ENCODE results near the gene GRK2. TPM values are rescaled to one million over a fixed set of nuclear protein-coding genes. Genes with fewer than 3 reads are reported as not detected.

GRK2 gene
- total and polyA plus RNA-seq, 2 donors (not counting 1 experiment from before 2014, with no cell fraction given), result 294 to 534 TPM

GRCh38 chr11:67309166-67309565 lies 42.9 kb downstream of the GRK2 start:
- no peak for DNase-seq
- Mint-ChIP-seq H3K27me3 (no peaks in the 10 kb centered on the region), H3K4me1 (peaks cover 14% of the 10 kb centered on the region), H3K27ac (peak overlapping the region; percentile 15), H3K4me3 (no peak overlapping the region), H3K9me3 (ENCODE audit: insufficient read depth) (no peaks in the 10 kb centered on the region)
- TF ChIP-seq EZH2 (IDR thresholded peaks at IDR 0.05; ENCODE audit: borderline replicate concordance, insufficient read depth, low read depth, low read length, poor library complexity, severe bottlenecking), result no peak
- H3K27ac ChIP-seq (ENCODE audit: low read length in 2 of 2), result no peak overlapping the region
- no peaks in the 10 kb centered on the region for H3K9me3 ChIP-seq (ENCODE audit: control extremely low read depth in 1 of 3, control insufficient read depth in 2 of 3, insufficient read depth in 1 of 3, low read length in 2 of 3)
- H3K36me3 ChIP-seq (replicated peaks in 1 of 2; ENCODE audit: control extremely low read depth in 1 of 2, control insufficient read depth in 1 of 2, extremely low read depth in 1 of 2, insufficient read depth in 2 of 2, low read length in 1 of 2), result no peaks in the 10 kb centered on the region
- no peaks in the 10 kb centered on the region for H4K20me1 ChIP-seq (ENCODE audit: control insufficient read depth, insufficient read depth, low read length, poor library complexity, severe bottlenecking)
- peaks cover 12 to 14% of the 10 kb centered on the region in 2 donors for H3K4me1 ChIP-seq (ENCODE audit: control insufficient read depth in 2 of 2, insufficient read depth in 2 of 2, low read length in 2 of 2)
- ChIA-PET POLR2A (interaction anchor here (1.0 kb wide), 1 partner anchor 8 kb away, joined by 3 read pairs; no protein-coding TSS in a partner anchor), CTCF (interaction anchor here (1.0 kb wide), 1 partner anchor 37 kb away, joined by 3 read pairs; no protein-coding TSS in a partner anchor)
- no peaks in the 10 kb centered on the region for H3K79me2 ChIP-seq (ENCODE audit: control insufficient read depth, insufficient read depth, low read length)
- H3K4me2 ChIP-seq (replicated peaks; ENCODE audit: low read depth, low read length, poor library complexity, severe bottlenecking), result no peak overlapping the region
- ATAC-seq (ENCODE audit: low read depth), result no peak
- WGBS (ENCODE audit: insufficient coverage), result 94% methylated on average over 11 of the region's 11 CpGs
- intact Hi-C loops (cut with micrococcal nuclease), result no loop called here
- H3K4me3 ChIP-seq (ENCODE audit: control extremely low read depth in 1 of 5, extremely low read depth in 1 of 5, insufficient read depth in 1 of 5, low read depth in 2 of 5, low read length in 4 of 5), result no peak overlapping the region
- no peak overlapping the region for H3K9ac ChIP-seq (ENCODE audit: low read length)
- no peaks in the 10 kb centered on the region for H3K27me3 ChIP-seq (replicated peaks in 1 of 4; ENCODE audit: control extremely low read depth in 1 of 4, control insufficient read depth in 3 of 4, insufficient read depth in 4 of 4, low read length in 3 of 4)
- no peak overlapping the region for H2AFZ ChIP-seq (ENCODE audit: insufficient read depth, low read depth, low read length, poor library complexity, severe bottlenecking)

- peaks cover 12 to 14% of the 10 kb centered on the region in 2 donors for H3K4me1 ChIP-seq (ENCODE audit: control insufficient read depth in 2 of 2, insufficient read depth in 2 of 2, low read length in 2 of 2)
- Mint-ChIP-seq H3K27ac (no peak overlapping the region), H3K4me1 (peaks cover 14% of the 10 kb centered on the region), H3K9me3 (ENCODE audit: insufficient read depth) (no peaks in the 10 kb centered on the region), H3K27me3 (no peaks in the 10 kb centered on the region), H3K4me3 (no peak overlapping the region)
- H3K27ac ChIP-seq (ENCODE audit: low read length in 2 of 2), result no peak overlapping the region
- 98% methylated on average over 14 of the region's 14 CpGs for WGBS (ENCODE audit: insufficient coverage)
- H3K9ac ChIP-seq (ENCODE audit: low read length), result no peak overlapping the region
- intact Hi-C loops (cut with micrococcal nuclease), result no loop called here
- no peaks in the 10 kb centered on the region for H4K20me1 ChIP-seq (ENCODE audit: control insufficient read depth, insufficient read depth, low read length, poor library complexity, severe bottlenecking)
- ChIA-PET POLR2A (interaction anchor here (1.0 kb wide), 1 partner anchor 8 kb away, joined by 3 read pairs; no protein-coding TSS in a partner anchor), CTCF (interaction anchor here (1.0 kb wide), 1 partner anchor 38 kb away, joined by 3 read pairs; no protein-coding TSS in a partner anchor)
- H2AFZ ChIP-seq (ENCODE audit: insufficient read depth, low read depth, low read length, poor library complexity, severe bottlenecking), result no peak overlapping the region
- no peak overlapping the region for H3K4me2 ChIP-seq (replicated peaks; ENCODE audit: low read depth, low read length, poor library complexity, severe bottlenecking)
- DNase-seq, result no peak
- H3K9me3 ChIP-seq (ENCODE audit: control extremely low read depth in 1 of 3, control insufficient read depth in 2 of 3, insufficient read depth in 1 of 3, low read length in 2 of 3), result no peaks in the 10 kb centered on the region
- H3K27me3 ChIP-seq (replicated peaks in 1 of 4; ENCODE audit: control extremely low read depth in 1 of 4, control insufficient read depth in 3 of 4, insufficient read depth in 4 of 4, low read length in 3 of 4), result no peaks in the 10 kb centered on the region
- no peak overlapping the region for H3K4me3 ChIP-seq (ENCODE audit: control extremely low read depth in 1 of 5, extremely low read depth in 1 of 5, insufficient read depth in 1 of 5, low read depth in 2 of 5, low read length in 4 of 5)
- H3K79me2 ChIP-seq (ENCODE audit: control insufficient read depth, insufficient read depth, low read length), result no peaks in the 10 kb centered on the region
- no peak for ATAC-seq (ENCODE audit: low read depth)
- no peak for TF ChIP-seq CTCF (IDR thresholded peaks at IDR 0.05)
- no peak for TF ChIP-seq EZH2 (IDR thresholded peaks at IDR 0.05; ENCODE audit: borderline replicate concordance, insufficient read depth, low read depth, low read length, poor library complexity, severe bottlenecking)
- no peaks in the 10 kb centered on the region for H3K36me3 ChIP-seq (replicated peaks in 1 of 2; ENCODE audit: control extremely low read depth in 1 of 2, control insufficient read depth in 1 of 2, extremely low read depth in 1 of 2, insufficient read depth in 2 of 2, low read length in 1 of 2)
These were observed 43.4 kb downstream of the GRK2 start for GRCh38 chr11:67309661-67310061.

All from B cell (primary cell).